Epidermal melanocyte (primary cell): ENCODE data around the gene TP53TG5.

Experiments used
- DNase-seq: peaks from one replicate; pipeline ENCODE4 v3.0.0; 2011; ENCODE audit warnings: low spot score; ENCODE audit not compliant: insufficient read length

The TP53TG5 gene

GRCh38 chr20:45328451-45328850, 49.7 kb downstream of the TP53TG5 start:
- no peak for DNase-seq

- no peak for DNase-seq
Measured at GRCh38 chr20:45325371-45325770, 52.8 kb downstream of the TP53TG5 start.

GRCh38 chr20:45323731-45324130, 54.4 kb downstream of the TP53TG5 start:
- no peak for DNase-seq

GRCh38 chr20:45322952-45323383, 55.2 kb downstream of the TP53TG5 start:
- no peak for DNase-seq
